PC-3 (cell line): Measurements from ENCODE around the gene IL32. TPM values are rescaled to one million over a fixed set of nuclear protein-coding genes. Genes with fewer than 3 reads are reported as not detected.

ENCODE experiments used
- ATAC-seq: fragments of 200-7000 bp; cut with Tn5 transposase; 2 replicates; pipeline ENCODE4 v1.9.1; 2020; ENCODE audit warnings: mild to moderate bottlenecking, moderate library complexity
- BruUV-seq: library from RNA; stranded (reverse); fragments of 400-500 nt; replicated peaks from 2 replicates; lab custom pipeline; 2021; lab: Mats Ljungman, UMichigan
- CTCF ChIA-PET: fragments of 300-600 bp; sonication (Branson Sonifier 250); formaldehyde crosslinking; loops from one replicate; lab custom pipeline; 2022; ENCODE audit warnings: antibody characterized with exemption; lab: Charles Lee
- POLR2A ChIA-PET: fragments of 300-600 bp; sonication (Branson Sonifier 250); formaldehyde crosslinking; loops from one replicate; lab custom pipeline; 2022; ENCODE audit warnings: antibody characterized with exemption; ENCODE audit not compliant: unreplicated experiment; lab: Charles Lee
- DNase-seq: peaks from one replicate; pipeline ENCODE4 v3.0.0-alpha.2; 2015
- H2AFZ ChIP-seq: fragments of 300-600 bp; sonication (generic); 2 replicates; pipeline ENCODE4 v1.6.0; 2016; ENCODE audit warnings: antibody characterized with exemption, low read length
- H3F3A ChIP-seq: fragments of 300-600 bp; sonication (generic); one replicate; pipeline ENCODE4 v1.6.0; 2017; ENCODE audit warnings: antibody characterized with exemption, low read length, control low read depth, mild to moderate bottlenecking; ENCODE audit not compliant: unreplicated experiment
- H3K27ac ChIP-seq: fragments of 300-600 bp; sonication (generic); 2 replicates; pipeline ENCODE4 v1.5.1; 2016; ENCODE audit warnings: mild to moderate bottlenecking, low read length
- H3K27me3 ChIP-seq: fragments of 300-600 bp; sonication (generic); 2 replicates; pipeline ENCODE4 v1.6.1; 2016; ENCODE audit warnings: low read length, mixed read lengths
- H3K36me3 ChIP-seq: fragments of 300-600 bp; sonication (generic); 2 replicates; pipeline ENCODE4 v1.6.1; 2016; ENCODE audit warnings: low read depth, mixed run types, low read length, mixed read lengths
- H3K4me1 ChIP-seq: fragments of 300-600 bp; sonication (generic); 2 replicates; pipeline ENCODE4 v1.5.1; 2016; ENCODE audit warnings: low read length; ENCODE audit not compliant: insufficient read depth
- H3K4me2 ChIP-seq: fragments of 300-600 bp; sonication (generic); 2 replicates; pipeline ENCODE4 v1.6.0; 2016; ENCODE audit warnings: low read length
- H3K4me3 ChIP-seq: fragments of 300-600 bp; sonication (generic); 2 replicates; pipeline ENCODE4 v1.5.1; 2016; ENCODE audit warnings: mild to moderate bottlenecking, low read length, mixed read lengths
- H3K79me2 ChIP-seq: fragments of 300-600 bp; sonication (generic); 2 replicates; pipeline ENCODE4 v1.6.1; 2017; ENCODE audit warnings: low read length, mixed read lengths
- H3K9ac ChIP-seq: fragments of 300-600 bp; sonication (generic); 2 replicates; pipeline ENCODE4 v1.6.0; 2016; ENCODE audit warnings: mild to moderate bottlenecking, low read length
- H3K9me2 ChIP-seq: fragments of 300-600 bp; sonication (generic); replicated peaks from 2 replicates; pipeline ENCODE4 v1.6.1; 2016; ENCODE audit warnings: mixed run types, low read length, mixed read lengths
- H3K9me3 ChIP-seq: fragments of 300-600 bp; sonication (generic); 2 replicates; pipeline ENCODE4 v1.6.1; 2016; ENCODE audit warnings: low read length, mixed read lengths
- H4K20me1 ChIP-seq: fragments of 300-600 bp; sonication (generic); 2 replicates; pipeline ENCODE4 v1.6.1; 2016; ENCODE audit warnings: low read length, mixed read lengths
- CTCF ChIP-seq: fragments of 300-600 bp; sonication (generic); conservative IDR thresholded peaks from 2 replicates; pipeline ENCODE4 v1.5.1; 2017; ENCODE audit warnings: antibody characterized with exemption, low read depth, mild to moderate bottlenecking, low read length
- EZH2 ChIP-seq: fragments of 300-600 bp; sonication (generic); IDR thresholded peaks from one replicate; pipeline ENCODE4 v1.6.1; 2017; ENCODE audit warnings: antibody characterized with exemption, mild to moderate bottlenecking, low read length; ENCODE audit not compliant: unreplicated experiment
- EZH2phosphoT487 ChIP-seq: fragments of 300-600 bp; sonication (generic); IDR thresholded peaks from 2 replicates; pipeline ENCODE4 v1.6.1; 2018; ENCODE audit warnings: mild to moderate bottlenecking, antibody characterized with exemption, low read length, borderline replicate concordance
- intact Hi-C: fragments of 100-400 bp; cut with micrococcal nuclease; formaldehyde crosslinking; loops from 2 replicates; pipeline ENCODE4 v1.9.0; 2023
- total RNA-seq: library from RNA; depleted of rRNA; stranded (reverse); fragments of >200 nt; gene quantifications from 2 replicates; pipeline ENCODE4 v1.2.3, GENCODE V29; 2014

Gene IL32
- total RNA-seq, 1 experiment from 2014 or later, result 8.8 TPM

DNA sequence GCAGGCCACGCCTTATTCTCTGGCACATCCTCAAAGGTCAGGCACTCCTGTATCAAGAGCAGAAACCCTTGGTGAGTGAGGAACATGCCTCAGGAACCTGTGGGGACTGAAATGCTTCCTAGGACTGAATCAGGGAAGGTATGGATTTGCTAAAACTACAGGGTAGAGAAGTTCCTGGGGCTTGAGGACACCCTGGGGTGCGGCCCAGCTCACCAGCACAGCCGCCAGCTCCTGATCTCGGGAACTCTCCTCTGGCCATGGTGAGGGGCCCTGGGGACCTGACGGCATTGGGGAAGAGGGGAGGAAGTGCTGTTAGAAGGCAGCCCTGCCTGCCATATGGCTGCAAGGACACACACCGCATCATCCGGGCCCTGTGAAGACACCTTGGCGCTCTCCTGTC, 26.1 kb downstream of the IL32 start:
- no TSS peak for BruUV-seq
- Histone ChIP-seq H4K20me1 (no peaks in the 10 kb centered on the region), H3K4me3 (no peak overlapping the region), H3K27ac (no peak overlapping the region), H3K27me3 (no peaks in the 10 kb centered on the region), H3K9ac (no peak overlapping the region), H3K9me3 (no peaks in the 10 kb centered on the region), H3K4me1 (no peaks in the 10 kb centered on the region), H3K79me2 (no peaks in the 10 kb centered on the region), H2AFZ (no peak overlapping the region), H3K4me2 (no peak overlapping the region), H3F3A (no peaks in the 10 kb centered on the region), H3K36me3 (no peaks in the 10 kb centered on the region), H3K9me2 (no peaks in the 10 kb centered on the region)
- no peak for DNase-seq
- TF ChIP-seq EZH2phosphoT487 (no peak), EZH2 (no peak), CTCF (no peak)
- no peak for ATAC-seq
- intact Hi-C loops, result no loop called here
- CTCF ChIA-PET, result no interaction called here
- POLR2A ChIA-PET, result no interaction called here

- H3K79me2 ChIP-seq, result no peaks in the 10 kb centered on the region
- H3K4me1 ChIP-seq, result no peaks in the 10 kb centered on the region
- no peak overlapping the region for H3K4me2 ChIP-seq
- no peak overlapping the region for H3K4me3 ChIP-seq
- DNase-seq (no peak), ATAC-seq (no peak)
- H3K36me3 ChIP-seq, result no peaks in the 10 kb centered on the region
- CTCF ChIA-PET, result no interaction called here
- no peak overlapping the region for H3K27ac ChIP-seq
- no peaks in the 10 kb centered on the region for H3K27me3 ChIP-seq
- H3K9ac ChIP-seq, result no peak overlapping the region
- no TSS peak for BruUV-seq
- H3K9me2 ChIP-seq, result no peaks in the 10 kb centered on the region
- no peaks in the 10 kb centered on the region for H4K20me1 ChIP-seq
- H3K9me3 ChIP-seq, result no peaks in the 10 kb centered on the region
- intact Hi-C loops, result no loop called here
- POLR2A ChIA-PET, result no interaction called here
- TF ChIP-seq EZH2phosphoT487 (no peak), CTCF (no peak), EZH2 (no peak)
- no peaks in the 10 kb centered on the region for H3F3A ChIP-seq
- no peak overlapping the region for H2AFZ ChIP-seq
Observed at GRCh38 chr16:3092501-3092941, 27.1 kb downstream of the IL32 start.

GRCh38 chr16:3094289-3095027, 29.0 kb downstream of the IL32 start:
- TF ChIP-seq EZH2 (no peak), CTCF (peak; percentile 66)
- Histone ChIP-seq H3K9ac (no peak overlapping the region), H3K4me1 (no peaks in the 10 kb centered on the region), H3K27ac (no peak overlapping the region), H2AFZ (no peak overlapping the region), H3K27me3 (no peaks in the 10 kb centered on the region), H3K79me2 (no peaks in the 10 kb centered on the region), H3K36me3 (no peaks in the 10 kb centered on the region), H3K4me3 (no peak overlapping the region), H3F3A (no peaks in the 10 kb centered on the region), H3K9me3 (no peaks in the 10 kb centered on the region), H3K9me2 (no peaks in the 10 kb centered on the region), H3K4me2 (no peak overlapping the region), H4K20me1 (no peaks in the 10 kb centered on the region)
- CTCF ChIA-PET, result no interaction called here
- DNase-seq (peak; percentile 54), ATAC-seq (peak; percentile 35; the same call in 1 of the 2 replicates)
- POLR2A ChIA-PET, result no interaction called here
- BruUV-seq, result no TSS peak
- intact Hi-C loops, result no loop called here
